H1 (cell line): ENCODE data around the gene TLL2.

Source experiments
- ASH2L ChIP-seq: fragments of 200-600, 300-600 bp; sonication (generic); IDR thresholded peaks from one replicate; pipeline ENCODE4 v1.7.1; 2017; ENCODE audit warnings: low read length
- BCL11A ChIP-seq, 2 experiments: IDR thresholded peaks; one replicate each; pipeline ENCODE4 v1.6.1; 2011; ENCODE audit warnings: low read depth in 2 of 2, low read length in 2 of 2, mild to moderate bottlenecking in 2 of 2
- EP300 ChIP-seq, 2 experiments: IDR thresholded peaks; 1 replicate in 1 of 2; 2 replicates in 1 of 2; pipeline ENCODE4 v1.6.1; 2011 to 2012; ENCODE audit warnings: low read depth in 2 of 2, low read length in 2 of 2, mild to moderate bottlenecking in 2 of 2, borderline replicate concordance in 1 of 2, inconsistent platforms in 1 of 2, moderate library complexity in 1 of 2
- EZH2 ChIP-seq: fragments of 200-600 bp; sonication (generic); IDR thresholded peaks from 2 replicates; pipeline ENCODE4 v1.7.1; 2012; ENCODE audit warnings: low read depth, mild to moderate bottlenecking, moderate library complexity, low read length, inconsistent platforms; ENCODE audit not compliant: severe bottlenecking
- JUND ChIP-seq: IDR thresholded peaks from 2 replicates; pipeline ENCODE4 v1.6.1; 2011; ENCODE audit warnings: mild to moderate bottlenecking, improper control_type of control experiment, low read length
- POLR2A ChIP-seq, 2 experiments: IDR thresholded peaks; 1 replicate in 1 of 2; 2 replicates in 1 of 2; pipeline ENCODE4 v1.6.1; 2011; ENCODE audit warnings: low read depth in 2 of 2, low read length in 2 of 2, mild to moderate bottlenecking in 2 of 2; ENCODE audit errors: control extremely low read depth in 1 of 2
- TF ChIP-seq, protein P1 (sequence below), 3 experiments: IDR thresholded peaks; 1 replicate in 2 of 3; 2 replicates in 1 of 3; pipeline versions ENCODE4 v1.5.1 to v1.6.1; 2011; ENCODE audit warnings: low read length in 3 of 3, mild to moderate bottlenecking in 3 of 3, inconsistent platforms in 2 of 3, low read depth in 1 of 3, moderate library complexity in 1 of 3; ENCODE audit not compliant: insufficient read depth in 1 of 3; ENCODE audit errors: control extremely low read depth in 1 of 3

DNA sequence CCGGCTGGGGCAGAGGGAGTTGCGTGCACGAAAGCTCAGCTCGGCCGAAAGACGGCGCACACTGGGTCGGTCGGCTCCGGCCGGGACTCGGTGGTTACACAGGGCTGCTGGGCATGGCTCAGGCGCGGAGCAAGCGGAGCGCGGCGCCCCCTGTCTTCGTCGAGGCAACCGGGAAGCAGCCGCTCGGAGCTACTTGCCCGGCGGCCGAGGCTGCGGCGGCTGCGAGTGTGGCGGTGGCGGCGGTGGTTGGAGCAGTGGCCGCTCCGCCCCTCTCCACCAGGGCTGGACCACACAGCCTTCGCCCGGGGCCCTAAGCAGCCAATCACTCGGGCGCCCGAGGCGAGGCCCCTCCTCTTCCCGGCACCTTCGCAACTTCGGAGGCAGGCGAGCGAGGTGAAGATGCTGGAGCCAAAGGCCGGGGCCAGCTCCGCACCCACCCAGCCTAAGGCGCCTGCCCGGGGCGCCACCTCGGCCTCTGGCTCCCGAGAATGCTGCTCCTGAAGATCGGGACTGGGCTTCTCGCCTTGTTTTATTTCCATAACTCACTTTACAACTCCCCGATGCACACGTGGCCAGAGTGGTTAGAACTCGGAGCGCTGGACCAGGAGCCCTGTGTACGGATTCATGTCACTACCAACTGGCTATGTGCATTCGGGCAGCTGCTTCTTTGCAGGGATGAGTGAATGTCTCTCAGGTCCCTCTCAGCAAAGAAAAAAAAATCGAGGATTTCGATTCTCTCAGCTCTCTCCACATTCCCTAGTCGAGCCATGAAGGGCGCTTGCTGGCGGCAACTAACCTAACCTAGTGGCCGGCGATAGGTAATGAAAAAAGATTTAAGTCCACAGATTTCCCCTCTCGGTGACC is at the start of gene TLL2:
- TF ChIP-seq, protein P1, sequence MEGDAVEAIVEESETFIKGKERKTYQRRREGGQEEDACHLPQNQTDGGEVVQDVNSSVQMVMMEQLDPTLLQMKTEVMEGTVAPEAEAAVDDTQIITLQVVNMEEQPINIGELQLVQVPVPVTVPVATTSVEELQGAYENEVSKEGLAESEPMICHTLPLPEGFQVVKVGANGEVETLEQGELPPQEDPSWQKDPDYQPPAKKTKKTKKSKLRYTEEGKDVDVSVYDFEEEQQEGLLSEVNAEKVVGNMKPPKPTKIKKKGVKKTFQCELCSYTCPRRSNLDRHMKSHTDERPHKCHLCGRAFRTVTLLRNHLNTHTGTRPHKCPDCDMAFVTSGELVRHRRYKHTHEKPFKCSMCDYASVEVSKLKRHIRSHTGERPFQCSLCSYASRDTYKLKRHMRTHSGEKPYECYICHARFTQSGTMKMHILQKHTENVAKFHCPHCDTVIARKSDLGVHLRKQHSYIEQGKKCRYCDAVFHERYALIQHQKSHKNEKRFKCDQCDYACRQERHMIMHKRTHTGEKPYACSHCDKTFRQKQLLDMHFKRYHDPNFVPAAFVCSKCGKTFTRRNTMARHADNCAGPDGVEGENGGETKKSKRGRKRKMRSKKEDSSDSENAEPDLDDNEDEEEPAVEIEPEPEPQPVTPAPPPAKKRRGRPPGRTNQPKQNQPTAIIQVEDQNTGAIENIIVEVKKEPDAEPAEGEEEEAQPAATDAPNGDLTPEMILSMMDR (IDR thresholded peaks at IDR 0.05; ENCODE audit: control extremely low read depth in 1 of 3, insufficient read depth in 1 of 3, low read depth in 1 of 3, low read length in 3 of 3) = peak; percentile 60 to 84 (median 73)
- TF ChIP-seq POLR2A (IDR thresholded peaks at IDR 0.05; ENCODE audit: control extremely low read depth in 1 of 2, low read depth in 2 of 2, low read length in 2 of 2) = peak in 1 of 2 experiments; percentile 60; a peak in 1 of 3 replicates
- peak in 1 of 2 experiments; percentile 66; a peak in 1 of 3 replicates for TF ChIP-seq EP300 (IDR thresholded peaks at IDR 0.05; ENCODE audit: borderline replicate concordance in 1 of 2, low read depth in 2 of 2, low read length in 2 of 2)
- TF ChIP-seq ASH2L = peak; percentile 81
- TF ChIP-seq BCL11A (IDR thresholded peaks at IDR 0.05; ENCODE audit: low read depth in 2 of 2, low read length in 2 of 2) = no peak
- TF ChIP-seq JUND = no peak
- TF ChIP-seq EZH2 = no peak
